SK-N-DZ (cell line): ENCODE measurements around the gene GGT5.
A peak's percentile ranks its signal among the peaks of the same experiment; 100 is the strongest.
"Not testable (repeated sequence)": the region's sequence is repeated elsewhere in the genome, so short reads cannot be mapped to it uniquely, and the experiment has no call there.

Source experiments
- DNase-seq: peaks from one replicate; pipeline ENCODE4 v3.0.0-alpha.2; 2015; ENCODE audit warnings: low spot score

Gene GGT5

DNA sequence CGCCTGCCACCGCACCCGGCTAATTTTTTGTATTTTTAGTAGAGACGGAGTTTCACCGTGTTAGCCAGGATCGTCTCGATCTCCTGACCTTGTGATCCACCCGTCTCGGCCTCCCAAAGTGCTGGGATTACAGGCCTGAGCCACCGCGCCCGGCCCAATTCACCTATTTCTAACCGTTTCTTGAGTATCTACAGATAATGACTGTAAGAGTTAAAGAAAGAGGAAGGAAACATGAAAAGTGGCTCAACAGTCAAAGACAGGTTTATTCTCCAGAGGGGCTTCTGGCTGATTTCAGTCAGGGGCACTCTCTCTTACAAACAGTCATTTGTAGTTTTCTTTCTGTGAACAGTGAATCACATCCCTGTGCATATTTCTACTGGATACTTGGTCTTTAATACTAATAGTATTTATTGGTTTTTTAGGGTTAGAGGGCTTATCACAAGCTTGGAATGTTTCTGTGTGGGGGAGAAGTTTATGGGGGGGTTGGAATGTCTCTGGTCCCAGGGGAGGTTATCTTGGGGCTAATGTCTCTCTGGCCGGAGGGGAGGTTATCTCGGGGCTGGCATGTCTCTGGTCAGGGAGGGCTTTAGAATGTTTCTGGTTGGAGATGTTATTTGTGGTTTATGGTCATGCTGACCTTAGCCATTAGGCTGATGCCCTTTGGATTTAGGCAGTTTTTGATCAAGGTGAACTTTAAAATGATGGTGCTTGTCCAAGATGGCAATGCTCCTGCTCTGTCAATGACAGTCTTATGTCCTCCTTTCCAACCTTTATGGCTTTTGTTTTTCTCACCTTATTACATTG, 38.2 kb downstream of the GGT5 start:
- not testable (repeated sequence) for DNase-seq

DNA sequence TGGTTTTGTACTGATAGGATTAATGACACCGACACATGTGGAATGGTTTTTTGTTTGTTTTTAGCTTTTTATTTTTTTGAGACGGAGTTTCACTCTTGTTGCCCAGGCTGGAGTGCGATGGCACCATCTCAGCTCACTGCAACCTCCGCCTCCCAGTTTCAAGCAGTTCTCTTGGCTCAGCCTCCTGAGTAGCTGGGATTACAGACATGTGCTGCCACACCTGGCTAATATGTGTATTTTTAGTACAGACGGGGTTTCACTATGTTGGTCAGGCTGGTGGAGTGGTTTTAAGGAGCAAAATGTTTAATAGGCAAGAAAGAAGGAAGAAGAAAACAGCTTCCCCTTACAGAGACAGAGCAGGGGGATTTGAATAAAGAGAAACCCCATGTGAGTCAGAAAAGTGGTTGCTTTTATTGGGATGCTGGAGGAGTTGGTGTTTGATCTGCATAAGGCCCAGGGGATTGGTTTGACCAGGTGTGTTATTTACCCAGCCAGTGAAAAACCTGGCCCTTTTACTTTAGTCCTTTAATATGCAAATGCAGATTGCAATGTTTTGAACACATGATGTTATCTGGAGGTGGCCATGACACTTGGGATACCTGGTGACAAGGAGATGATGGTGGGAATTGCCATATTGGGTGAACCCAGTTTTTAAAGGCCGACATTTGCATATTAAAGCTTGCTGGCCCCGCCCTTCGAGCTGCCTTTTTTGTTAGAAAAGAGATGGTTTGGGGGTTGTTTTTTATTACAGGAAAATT, 39.3 kb downstream of the GGT5 start:
- no peak for DNase-seq

DNA sequence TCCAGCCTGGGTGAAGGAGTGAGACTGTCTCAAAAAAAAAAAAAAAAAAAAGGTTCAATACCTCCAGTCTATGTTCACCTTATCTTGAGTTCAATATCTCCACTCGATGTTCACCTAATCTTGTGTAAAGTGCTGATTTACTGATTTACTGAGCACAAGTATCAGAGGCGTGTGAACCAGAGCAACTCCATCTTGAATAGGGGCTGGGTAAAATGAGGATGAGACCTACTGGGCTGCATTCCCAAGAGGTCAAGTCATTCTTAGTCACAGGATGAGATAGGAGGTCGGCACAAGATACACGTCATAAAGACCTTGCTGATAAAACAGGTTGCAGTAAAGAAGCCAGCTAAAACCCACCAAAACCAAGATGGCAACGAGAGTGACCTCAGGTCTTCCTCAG, 41.0 kb downstream of the GGT5 start:
- DNase-seq = not testable (repeated sequence)

DNA sequence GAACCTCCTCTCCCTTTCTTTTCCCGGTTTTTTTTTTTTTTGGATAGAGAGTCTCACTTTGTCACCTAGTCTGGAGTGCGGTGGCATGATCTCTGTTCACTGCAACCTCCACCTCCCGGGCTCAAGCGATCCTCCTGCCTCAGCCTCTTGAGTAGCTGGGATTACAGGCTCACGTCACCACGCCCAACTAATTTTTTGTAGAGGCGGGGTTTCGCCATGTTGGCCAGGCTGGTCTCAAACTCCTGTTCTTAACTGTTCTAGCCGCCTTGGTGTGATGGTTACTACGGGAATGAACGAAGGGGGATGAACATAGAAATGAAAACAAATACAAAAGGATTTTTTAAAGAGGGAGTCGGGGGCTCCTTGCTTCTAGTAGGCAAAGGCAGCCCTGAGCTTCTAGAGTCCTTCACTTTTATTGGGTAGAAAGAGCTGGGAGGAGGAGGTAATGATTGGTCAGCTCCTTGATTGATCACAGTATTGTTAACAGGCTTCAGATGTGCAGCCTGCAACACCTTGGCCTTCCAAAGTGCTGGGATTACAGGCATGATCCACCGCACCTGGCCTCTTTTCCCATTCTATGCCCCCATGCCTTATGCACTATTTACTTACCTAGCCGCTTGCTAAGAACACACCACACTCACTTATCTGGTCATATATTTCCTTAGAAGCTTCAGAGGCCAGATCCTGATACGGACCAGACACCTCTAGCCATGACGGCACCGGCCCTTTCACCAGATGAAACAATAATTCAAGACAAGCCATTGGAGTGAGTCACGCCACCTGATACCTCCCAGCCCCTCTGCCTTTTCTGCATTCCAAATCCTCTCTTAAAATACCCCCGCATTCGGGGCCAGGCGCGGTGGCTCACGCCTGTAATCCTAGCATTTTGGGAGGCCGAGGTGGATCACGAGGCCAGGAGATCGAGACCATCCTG, 42.9 kb downstream of the GGT5 start:
- DNase-seq = no peak

DNA sequence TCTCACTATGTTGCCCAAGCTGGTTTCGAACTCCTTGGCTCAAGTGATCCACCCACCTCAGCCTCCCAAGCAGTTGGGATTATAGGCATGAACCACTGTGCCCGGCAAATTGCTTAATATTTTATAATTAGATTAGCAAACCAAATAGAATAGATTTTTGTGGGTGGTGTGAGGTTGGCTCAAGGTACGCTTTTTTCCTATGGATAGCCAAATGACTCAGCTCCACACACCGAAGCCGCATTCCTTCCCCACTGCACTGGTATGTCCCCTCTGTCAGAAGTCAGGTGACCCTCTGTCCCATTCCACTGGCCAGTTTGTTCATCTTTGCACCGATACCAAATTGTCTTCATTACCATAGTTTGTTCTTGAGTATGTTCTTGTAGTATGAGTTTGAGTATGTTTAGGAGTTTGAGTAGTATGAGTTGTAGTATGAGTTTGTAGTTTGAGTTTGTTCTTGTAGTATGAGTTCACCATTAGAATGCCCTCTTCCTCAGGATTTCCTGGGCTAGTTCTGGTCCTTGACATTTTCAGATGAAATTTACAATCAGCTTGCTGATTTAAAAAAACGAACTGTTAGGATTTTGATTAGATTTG, 44.2 kb downstream of the GGT5 start:
- no peak for DNase-seq

DNA sequence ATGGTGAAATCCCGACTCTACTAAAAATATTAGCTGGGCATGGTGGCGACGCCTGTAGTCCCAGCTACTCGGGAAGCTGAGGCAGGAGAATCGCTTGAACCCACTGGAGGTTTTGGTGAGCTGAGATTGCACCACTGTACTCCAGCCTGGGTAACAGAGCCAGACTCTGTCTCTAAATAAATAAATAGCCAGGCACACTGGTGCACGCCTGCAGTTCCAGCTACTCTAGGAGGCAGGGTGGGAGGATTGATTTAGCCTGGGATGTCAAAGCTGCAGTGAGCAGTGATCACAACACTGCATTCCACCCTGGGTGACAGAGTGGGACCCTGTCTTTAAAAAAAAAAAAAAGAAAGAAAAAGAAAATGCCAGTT, 46.2 kb downstream of the GGT5 start:
- DNase-seq = no peak

DNA sequence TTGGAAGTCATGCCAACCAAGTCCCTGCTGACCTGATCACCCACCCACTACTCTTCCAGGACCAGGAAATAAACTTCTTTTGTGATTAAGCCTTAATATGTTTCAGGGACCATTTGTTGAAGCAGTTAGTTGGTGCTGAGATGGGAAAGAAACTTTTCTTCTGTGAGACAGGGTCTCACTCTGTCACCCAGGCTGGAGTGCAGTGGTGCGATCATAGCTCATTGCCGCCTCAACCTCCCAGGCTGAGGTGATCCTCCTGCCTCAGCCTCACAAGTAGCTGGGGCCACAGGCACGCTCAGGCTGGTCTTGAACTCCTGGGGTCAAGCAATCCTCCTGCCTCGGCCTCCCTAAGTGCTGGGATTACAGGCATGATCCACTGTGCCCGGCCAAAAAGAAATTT, 53.0 kb downstream of the GGT5 start:
- no peak for DNase-seq

DNA sequence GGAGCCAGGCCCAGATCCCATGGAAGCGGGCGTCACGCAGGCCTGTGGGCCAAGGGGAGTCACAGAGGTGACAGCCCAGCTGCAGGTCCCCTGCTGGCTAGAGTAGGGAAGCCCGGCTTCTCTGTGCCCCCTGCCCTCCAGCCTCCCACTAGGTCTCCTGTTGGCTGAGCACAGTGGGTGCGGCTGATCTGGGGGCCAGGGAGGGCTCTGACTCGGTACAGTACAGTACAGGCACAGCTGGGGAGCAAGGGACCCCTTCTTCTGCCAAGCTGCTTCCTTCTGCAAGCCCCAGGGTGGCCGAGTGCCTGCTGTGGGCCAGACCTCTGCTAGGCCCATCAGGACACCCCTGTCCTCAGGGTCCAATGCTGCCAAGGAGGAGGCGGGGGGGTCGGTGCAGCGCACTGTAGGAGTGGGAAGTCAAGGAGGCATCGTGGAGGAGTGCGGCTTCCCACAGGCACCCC, 53.5 kb downstream of the GGT5 start:
- DNase-seq = no peak

DNA sequence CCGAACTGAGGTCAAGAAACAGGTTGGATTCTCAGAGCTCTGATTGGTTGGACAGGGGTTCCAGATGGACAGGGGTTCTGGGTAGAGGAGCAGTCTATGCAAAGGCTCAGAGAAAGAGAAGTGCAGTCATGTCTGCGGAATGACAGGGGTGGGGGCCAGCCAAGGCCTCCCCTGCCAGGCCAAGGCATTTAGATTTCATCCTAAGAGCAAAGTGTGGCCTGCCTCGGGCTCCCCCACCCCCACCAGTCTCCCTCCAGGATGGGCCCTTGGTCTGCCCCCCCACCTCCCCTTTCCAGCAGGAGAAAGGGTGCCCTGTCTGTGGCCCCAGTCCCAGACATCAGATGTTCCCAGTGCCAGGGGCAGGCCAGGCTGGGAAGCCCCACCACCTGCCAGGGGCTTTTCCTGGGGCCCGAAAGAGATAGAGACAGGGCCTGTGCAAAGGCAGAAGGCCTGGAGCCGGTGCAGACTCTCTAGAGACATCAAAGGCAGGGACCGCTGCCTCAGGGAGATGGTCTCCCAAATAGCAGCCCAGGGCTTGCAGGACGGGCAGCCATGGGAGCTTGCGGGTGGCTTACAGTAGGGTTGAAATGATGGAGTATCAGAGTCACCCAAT, 54.2 kb downstream of the GGT5 start:
- DNase-seq = no peak

DNA sequence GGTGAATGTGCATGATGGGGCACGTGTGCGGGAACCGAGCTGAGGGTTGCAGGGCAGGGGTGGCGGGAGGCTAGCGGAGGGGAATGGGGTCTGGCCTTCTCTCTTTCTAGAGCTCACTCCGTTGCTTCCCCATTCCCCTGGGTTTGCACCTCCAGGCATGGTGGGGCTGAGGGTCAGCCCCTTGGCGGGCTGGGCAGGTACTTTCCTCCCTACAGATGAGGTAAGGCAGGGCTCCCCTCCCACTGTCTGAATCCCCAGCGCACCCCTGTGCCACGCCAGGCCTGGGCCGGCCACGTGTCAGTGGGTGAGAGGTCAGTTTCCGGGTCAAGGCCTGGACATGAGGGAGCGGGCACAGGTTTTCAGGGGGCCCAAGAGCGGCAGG, 54.7 kb downstream of the GGT5 start:
- DNase-seq = no peak

DNA sequence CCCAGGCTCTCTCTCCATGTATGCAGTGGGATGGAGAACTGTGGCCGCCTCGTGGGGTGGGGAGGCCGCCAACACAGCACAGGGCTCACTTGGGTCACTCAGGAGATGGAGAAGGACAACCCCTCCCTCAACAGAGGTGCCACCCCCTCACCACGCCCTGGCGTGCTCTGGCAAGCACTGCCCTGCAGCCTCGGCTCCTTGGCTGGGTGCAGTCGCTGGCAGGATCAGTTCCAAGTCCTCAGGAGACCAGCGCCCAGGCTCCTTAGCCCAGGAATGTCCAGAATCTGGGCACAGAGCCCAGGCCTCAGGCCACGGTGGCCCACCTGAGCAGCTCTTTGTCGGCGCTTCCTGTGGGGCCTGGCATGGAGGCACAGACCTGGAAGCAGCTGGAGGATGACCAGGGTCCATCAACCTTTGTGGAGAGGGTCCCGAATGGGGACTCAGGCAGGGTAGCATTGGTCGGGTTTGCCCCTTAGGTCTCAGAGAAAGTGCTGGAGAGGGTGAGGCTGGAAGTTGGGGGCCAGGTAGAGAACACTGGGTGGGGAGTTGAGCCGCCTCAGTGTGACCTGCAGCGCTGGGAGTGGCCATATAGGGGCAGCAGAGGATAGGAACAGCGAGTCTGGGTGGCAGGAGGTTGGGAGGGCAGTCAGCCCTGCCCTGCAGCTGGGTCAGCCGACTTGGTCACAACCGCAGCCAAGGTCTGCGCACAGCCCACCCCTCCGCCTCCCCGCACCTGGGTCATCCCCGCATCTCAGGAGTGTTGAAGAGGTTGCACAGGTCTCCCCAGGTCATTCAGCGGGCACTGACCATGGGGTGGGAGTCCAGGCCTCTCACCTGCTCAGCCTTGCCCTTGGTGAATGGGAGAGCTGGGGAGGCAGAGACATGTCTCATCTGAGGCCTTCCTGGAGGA, 55.4 kb downstream of the GGT5 start:
- DNase-seq = peak; percentile 66

DNA sequence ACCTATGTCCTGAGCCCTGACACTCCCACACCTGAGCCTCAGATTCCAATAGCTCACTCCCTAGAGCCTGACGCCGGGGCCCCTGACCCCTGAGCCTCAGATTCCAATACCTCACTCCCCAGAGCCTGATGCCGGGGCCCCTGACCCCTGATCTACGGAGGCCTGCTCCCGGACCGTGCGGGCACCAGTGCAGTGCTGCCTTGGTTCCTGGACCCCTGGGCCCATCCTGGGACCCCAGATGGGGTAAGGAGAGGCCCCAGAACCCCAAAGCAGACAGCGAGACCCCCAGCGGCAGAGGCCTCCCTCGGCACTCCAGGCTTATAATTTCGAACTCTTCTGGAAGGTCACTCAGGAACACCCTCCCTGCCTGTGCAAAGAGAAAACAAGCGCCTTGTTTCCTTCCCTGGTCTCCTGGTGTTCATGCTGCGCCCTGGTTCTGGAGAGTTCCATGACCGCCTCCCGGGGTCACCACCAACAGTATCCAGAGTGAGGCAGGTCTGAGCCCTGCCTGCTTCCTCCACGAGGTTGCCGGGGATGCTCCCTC, 56.1 kb downstream of the GGT5 start:
- no peak for DNase-seq

DNA sequence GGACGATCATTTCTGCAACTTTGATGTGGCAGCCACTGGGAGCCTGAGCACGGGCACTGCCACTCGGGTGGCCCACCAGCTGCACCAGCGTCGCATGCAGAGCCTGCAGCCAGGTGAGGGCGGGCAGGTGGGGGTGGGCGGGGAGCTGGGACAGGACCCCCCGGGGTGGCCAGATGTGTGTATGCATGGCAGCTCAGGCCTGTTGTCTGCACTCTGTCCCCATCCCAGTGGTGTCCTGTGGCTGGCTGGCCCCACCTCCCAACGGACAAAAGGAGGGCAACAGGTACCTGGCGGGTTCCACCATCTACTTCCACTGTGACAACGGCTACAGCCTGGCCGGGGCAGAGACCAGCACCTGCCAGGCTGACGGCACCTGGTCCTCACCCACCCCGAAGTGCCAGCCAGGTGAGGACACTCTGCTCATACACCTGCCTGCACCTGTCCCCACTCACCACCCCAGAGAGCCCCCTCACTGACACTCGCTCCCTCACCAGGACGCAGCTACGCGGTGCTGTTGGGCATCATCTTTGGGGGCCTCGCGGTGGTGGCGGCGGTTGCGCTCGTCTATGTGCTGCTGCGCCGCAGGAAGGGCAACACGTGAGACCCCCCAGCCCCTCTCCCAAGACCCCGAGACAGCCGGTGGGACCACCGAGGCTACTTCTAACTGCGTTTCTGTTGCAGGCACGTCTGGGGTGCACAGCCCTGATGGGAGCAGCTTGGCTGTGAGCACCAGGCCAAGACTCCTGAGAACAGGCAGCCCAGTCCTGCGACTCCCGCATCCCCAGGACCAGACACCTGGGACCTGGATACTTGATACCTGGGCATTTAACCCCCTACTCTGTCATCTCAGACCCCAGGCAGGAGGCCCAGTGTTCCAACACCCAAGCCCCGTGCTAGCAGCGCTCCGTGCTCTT, 56.9 kb downstream of the GGT5 start:
- peak; percentile 0 for DNase-seq

DNA sequence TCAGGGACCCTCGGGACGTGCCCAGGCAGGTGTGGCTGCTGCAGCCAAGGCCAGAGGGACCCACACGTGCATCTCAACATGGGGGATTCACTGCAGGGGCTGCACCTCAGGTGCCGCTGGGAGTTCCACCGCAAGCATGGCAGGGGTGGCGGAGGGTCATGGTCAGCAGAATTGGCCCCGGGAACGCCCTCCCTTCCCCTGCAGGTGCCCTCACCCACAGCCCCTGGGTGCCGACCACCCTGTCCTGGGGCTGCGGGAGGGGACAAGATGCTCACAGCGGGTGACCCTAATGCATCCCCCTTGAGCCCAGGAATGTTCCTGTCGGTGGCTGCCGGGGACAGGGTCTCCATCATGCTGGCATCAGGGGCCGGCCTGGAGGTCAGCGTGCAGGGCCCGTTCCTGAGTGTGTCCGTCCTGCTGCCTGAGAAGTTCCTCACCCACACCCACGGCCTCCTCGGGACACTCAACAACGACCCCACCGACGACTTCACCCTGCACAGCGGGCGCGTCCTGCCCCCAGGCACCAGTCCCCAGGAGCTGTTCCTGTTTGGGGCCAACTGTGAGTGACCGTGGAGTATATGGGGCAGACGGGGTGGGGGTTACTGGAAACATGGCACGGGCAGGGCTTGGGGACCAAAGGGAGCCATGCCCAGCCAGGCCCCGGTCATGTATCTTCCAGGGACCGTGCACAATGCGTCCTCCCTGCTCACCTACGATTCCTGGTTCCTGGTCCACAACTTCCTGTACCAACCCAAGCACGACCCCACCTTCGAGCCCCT, 57.8 kb downstream of the GGT5 start:
- no peak for DNase-seq

DNA sequence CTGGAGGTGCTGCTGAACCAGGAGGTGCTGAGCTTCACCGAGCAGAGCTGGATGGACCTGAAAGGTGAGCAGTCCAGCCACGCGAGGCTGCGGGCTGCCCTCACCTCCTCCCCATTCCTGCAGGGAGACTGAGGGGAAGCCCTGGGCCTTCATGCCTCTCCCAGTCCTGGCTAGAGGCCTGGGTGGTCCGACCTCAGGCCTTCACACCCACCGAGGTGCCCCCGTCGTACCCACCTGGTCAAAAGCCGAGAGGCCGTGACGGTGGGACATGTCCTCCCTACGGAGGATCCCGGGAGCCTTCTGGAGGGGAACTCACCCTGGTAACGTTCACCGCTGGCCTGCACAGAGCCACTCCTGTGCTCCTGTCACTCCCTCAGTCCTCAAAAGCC, 58.5 kb downstream of the GGT5 start:
- no peak for DNase-seq

DNA sequence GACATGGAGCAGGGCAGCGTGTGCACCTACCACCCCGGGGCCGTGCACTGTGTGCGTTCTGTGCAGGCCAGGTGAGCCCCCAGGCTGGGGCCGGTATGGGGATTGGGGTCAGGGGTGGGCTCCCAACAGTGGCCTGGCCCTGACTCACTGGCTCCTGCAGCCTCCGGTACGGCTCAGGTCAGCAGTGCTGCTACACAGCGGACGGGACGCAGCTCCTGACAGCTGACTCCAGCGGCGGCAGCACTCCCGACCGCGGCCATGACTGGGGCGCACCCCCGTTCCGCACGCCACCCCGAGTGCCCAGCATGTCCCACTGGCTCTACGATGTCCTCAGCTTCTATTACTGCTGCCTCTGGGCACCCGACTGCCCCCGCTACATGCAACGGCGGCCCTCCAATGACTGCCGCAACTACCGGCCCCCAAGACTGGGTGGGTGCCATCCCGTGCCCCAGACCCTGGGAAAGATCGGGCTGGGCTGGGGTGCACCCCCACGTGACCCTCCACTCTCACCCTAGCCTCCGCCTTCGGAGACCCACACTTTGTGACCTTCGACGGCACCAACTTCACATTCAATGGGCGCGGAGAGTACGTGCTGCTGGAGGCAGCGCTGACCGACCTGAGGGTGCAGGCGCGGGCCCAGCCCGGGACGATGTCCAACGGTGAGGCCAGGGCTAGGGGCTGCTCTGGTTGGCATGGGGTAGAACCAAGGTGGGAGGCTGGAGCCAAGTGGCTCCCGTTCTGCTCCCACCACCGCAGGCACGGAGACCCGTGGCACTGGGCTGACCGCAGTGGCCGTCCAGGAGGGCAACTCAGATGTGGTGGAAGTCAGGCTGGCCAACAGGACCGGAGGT, 59.2 kb downstream of the GGT5 start:
- no peak for DNase-seq

DNA sequence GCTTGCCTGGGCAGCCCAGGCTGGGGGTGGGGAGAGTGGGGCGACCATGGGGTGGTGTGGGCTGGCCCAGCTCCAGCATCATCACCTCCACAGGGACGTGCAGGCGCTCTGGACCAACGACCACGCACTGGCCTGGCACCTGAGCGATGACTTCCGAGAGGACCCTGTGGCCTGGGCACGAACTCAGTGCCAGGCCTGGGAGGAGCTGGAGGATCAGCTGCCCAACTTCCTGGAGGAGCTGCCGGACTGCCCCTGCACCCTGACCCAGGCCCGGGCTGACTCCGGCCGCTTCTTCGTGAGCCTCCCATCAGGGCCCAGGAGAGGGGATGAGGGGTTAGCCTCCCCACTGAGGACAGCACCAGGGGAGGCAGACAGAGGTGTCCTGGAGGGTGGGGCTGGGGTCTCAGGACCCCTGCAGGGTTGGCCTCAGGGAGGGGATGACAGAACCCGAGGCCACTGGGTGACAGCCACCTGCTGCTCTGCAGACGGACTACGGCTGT, 59.8 kb downstream of the GGT5 start:
- no peak for DNase-seq
